Skeletal muscle satellite cell (primary cell): Measurements from ENCODE around the gene CMIP.

Experiments
- H3K27me3 ChIP-seq: 2 replicates; pipeline ENCODE4 v1.7.0; 2013; ENCODE audit warnings: low read length; ENCODE audit not compliant: control insufficient read depth, insufficient read depth
- H3K36me3 ChIP-seq: 2 replicates; pipeline ENCODE4 v1.7.0; 2013; ENCODE audit warnings: mild to moderate bottlenecking, control low read depth, low read length; ENCODE audit not compliant: insufficient read depth
- H3K4me1 ChIP-seq: 2 replicates; pipeline ENCODE4 v1.7.0; 2013; ENCODE audit warnings: low read length; ENCODE audit not compliant: control insufficient read depth, insufficient read depth
- H3K4me2 ChIP-seq: 2 replicates; pipeline ENCODE4 v1.7.0; 2013; ENCODE audit warnings: mild to moderate bottlenecking, low read length
- H3K4me3 ChIP-seq: 2 replicates; pipeline ENCODE4 v1.7.0; 2013; ENCODE audit warnings: low read length
- H3K9ac ChIP-seq: 2 replicates; pipeline ENCODE4 v1.7.0; 2013; ENCODE audit warnings: mild to moderate bottlenecking, low read depth, low read length, moderate library complexity
- H3K9me3 ChIP-seq: replicated peaks from 2 replicates; pipeline ENCODE4 v1.7.0; 2013; ENCODE audit warnings: mild to moderate bottlenecking, control low read depth, low read length

Gene CMIP

DNA sequence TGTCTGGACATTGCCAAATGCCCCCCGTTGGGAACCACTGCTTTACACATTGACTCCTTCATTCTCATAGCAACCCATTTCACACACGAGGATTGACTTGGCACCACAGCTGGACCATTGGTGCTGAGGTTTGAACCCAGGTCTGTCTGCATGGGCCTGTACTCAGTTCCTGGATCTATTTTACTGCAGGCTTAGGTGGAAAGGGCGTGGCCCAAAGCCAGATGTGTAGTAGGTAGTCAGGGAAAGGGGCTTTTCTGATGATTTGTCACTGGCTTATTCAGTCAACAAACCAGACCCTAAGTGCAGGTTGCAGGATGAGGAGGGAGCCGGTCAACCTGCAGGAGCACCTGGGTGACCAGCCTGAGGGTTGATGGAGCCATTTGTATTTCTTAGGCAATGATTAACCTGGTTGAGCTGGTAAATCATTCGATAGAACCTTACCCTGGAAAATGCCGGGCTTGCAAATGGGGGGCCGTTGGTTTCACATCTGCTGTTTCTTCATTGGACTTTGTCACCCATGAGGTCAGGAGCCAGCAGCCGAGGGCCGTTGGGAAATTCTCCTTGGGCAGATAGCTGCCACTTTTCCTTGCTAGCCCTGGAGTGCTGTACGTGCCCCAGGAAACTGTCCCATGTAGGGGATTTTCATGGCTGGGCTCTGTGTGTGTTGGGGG lies 104.4 kb downstream of the CMIP start:
- no peak overlapping the region for H3K4me3 ChIP-seq
- H3K9ac ChIP-seq: no peak overlapping the region
- H3K4me1 ChIP-seq: peaks cover 26% of the 10 kb centered on the region
- no peaks in the 10 kb centered on the region for H3K9me3 ChIP-seq
- H3K4me2 ChIP-seq: no peak overlapping the region
- H3K36me3 ChIP-seq: no peaks in the 10 kb centered on the region
- H3K27me3 ChIP-seq: no peaks in the 10 kb centered on the region

DNA sequence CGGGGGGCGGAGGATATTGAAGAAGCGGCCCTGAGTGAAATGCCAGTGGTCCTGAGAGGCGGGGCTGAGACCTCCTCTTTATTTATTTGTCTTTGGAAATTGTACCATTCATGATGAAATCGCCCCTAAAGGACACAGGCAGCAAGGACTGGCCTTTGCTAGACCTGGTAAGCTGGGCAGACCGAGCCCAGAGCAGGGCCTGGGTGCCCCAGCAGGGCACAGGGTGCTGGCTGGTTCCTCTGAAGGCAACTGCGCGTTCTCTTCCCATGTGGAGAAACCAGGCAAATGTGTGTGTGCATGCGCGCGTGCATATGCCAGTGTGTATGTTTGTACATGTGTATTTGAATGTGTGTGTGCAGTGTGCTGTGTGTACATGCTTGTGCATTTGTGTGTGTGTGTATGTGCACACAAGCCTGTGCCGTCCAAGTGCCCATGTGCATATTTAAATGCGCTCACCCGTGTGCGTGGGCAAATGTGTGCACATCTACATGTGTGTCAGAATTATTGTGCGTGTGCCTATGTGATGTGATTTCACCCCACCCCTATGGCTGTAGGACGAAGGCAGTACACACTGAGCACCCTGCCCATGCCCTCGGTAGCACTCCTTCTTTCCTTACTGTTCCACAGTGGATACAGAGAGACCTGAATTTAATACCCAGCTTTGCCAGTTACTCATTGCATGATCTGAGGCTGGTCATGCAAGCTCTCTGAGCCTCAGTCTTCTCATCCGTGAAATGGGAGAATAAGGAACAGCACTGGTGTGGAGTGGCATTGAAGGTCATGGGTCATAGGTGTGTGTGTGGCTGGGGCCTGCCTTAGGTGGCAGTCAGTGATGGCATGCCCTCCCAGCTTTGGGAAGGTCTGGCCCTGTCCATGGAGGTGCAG lies 105.2 kb downstream of the CMIP start:
- Histone ChIP-seq H3K4me2 (no peak overlapping the region), H3K9me3 (no peaks in the 10 kb centered on the region), H3K27me3 (no peaks in the 10 kb centered on the region), H3K4me3 (no peak overlapping the region), H3K4me1 (peaks cover 26% of the 10 kb centered on the region), H3K9ac (no peak overlapping the region), H3K36me3 (no peaks in the 10 kb centered on the region)

DNA sequence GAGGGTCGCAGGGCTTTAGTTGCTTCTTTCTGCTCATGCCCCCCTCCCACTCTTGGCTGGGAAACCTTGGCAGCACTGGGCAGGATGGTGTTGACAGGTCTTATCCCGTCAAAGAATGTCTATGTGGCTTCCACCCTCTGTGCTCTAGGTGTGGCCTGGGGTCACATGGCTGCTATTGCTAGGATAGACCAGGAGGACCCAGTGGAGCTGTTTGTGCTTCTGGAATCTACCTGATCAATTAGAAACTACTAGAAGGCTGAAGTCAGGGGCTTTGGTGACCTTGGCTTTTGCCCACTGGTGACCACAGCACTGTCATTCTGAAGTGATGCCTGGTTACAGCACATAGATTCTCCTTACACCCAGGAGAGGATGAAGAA lies 105.8 kb downstream of the CMIP start:
- Histone ChIP-seq H3K4me3 (no peak overlapping the region), H3K36me3 (no peaks in the 10 kb centered on the region), H3K4me1 (peaks cover 26% of the 10 kb centered on the region), H3K9ac (no peak overlapping the region), H3K9me3 (no peaks in the 10 kb centered on the region), H3K27me3 (no peaks in the 10 kb centered on the region), H3K4me2 (no peak overlapping the region)

DNA sequence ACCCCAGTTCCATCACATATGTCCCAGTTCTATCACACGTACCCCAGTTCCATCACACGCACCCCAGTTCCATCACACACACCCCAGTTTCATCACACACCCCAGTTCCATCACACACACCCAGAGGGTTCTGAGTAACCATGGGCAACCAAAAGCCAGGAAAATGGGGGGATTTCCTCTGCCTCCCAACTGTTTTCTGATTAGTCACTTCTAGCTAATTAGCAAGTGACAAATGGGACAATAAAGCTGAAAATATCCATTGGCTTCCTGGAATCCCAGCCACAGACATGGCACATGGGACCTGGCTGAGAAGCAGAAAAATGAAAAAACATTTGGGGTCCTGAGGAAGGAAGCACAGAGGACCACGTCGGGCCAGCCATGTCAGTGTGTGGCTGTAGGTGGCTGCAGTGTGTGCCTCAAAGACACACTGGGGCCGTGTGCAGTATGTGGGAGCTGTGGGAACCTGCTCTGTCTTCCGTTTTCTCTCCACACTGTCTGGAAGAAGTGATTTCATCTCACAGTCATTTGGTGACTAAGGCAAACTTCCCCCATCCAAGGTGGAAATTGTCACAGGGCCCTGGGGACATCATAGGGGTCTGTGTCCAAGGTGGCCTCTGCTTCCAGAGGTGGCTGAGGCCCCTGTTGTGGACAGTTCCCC lies 106.7 kb downstream of the CMIP start:
- H3K9ac ChIP-seq: no peak overlapping the region
- H3K9me3 ChIP-seq: no peaks in the 10 kb centered on the region
- peaks cover 26% of the 10 kb centered on the region for H3K4me1 ChIP-seq
- H3K4me2 ChIP-seq: no peak overlapping the region
- no peaks in the 10 kb centered on the region for H3K27me3 ChIP-seq
- no peaks in the 10 kb centered on the region for H3K36me3 ChIP-seq
- no peak overlapping the region for H3K4me3 ChIP-seq

DNA sequence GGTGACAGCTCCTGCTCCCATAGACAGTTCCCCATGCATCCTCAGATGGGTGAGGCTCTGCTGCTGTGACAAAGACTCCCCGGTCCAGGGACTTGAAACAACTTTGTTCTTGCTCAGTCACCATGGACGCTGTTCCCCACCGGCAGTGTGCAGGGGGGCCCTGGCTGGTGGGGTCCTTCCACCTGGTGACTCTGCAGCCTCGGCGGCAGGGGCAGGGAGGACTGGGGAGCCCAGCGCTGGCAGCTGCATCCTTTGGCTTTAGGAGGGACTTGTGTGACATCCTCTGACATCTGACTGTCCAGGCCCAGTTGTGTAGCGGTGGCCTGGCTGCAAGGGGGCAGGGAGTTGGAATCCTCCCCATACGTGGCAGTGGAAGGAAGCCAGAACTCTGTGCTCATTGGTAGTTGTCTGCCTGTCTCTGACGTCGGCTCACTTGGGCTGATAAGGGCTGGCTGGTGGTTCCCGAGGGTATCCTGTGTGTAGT lies 107.3 kb downstream of the CMIP start:
- Histone ChIP-seq H3K4me3 (no peak overlapping the region), H3K36me3 (no peaks in the 10 kb centered on the region), H3K9me3 (no peaks in the 10 kb centered on the region), H3K4me1 (peaks cover 26% of the 10 kb centered on the region), H3K9ac (no peak overlapping the region), H3K4me2 (no peak overlapping the region), H3K27me3 (no peaks in the 10 kb centered on the region)

DNA sequence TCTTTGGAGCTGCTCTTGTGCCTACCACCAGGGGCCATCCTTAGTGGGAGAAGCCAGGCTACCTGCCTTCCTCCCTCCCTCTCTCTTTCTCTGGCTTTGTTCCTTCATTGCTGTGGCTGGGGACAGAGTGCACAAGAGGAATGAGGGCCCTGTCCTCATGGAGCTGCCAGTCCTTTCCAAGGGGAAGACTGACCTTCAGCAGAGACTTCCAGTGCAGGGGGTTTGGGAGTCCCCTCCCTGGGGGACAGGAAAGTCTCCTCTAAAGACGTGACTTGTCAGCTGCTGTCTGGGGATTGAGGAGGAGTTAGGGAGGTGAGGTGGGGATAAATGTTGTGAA lies 108.1 kb downstream of the CMIP start:
- no peaks in the 10 kb centered on the region for H3K9me3 ChIP-seq
- H3K27me3 ChIP-seq: no peaks in the 10 kb centered on the region
- H3K36me3 ChIP-seq: no peaks in the 10 kb centered on the region
- no peak overlapping the region for H3K4me3 ChIP-seq
- no peak overlapping the region for H3K9ac ChIP-seq
- peaks cover 26% of the 10 kb centered on the region for H3K4me1 ChIP-seq
- no peak overlapping the region for H3K4me2 ChIP-seq

DNA sequence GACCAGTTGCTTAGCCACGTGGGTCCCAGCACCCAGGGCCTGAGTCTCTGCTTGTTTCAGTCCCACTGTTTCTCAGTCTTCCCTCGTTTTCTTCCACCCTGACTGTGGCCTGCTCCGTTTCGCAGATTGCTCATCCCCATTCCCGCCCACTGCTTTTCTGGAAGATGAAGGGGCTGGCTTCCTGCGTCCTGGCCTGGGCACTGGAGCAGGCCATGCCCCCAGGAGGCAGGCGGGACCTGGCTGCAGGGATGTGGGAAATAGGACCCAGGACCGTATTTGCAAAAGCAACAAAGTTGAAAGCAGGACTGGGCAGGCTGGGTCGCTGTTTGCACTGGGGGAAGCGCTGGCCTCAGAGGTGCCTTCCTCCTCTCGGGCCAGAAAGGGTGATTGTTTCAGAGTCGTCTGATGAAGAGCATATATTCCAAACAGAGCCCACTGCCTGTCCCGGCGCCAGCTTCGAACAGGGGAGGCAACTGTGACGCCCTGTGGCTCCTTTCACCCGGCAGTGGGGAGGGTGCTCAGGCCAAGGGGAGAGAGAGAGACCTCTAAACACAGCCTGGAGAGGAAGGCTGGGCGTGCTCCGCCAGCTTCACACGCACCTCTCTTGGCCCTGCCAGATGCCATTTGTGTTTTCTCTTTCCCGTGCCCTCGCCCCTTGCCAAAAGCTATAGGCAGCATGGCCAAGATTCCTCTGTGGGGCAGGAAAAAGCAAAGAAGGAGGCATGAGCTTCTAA lies 108.6 kb downstream of the CMIP start:
- H3K4me3 ChIP-seq: no peak overlapping the region
- H3K27me3 ChIP-seq: no peaks in the 10 kb centered on the region
- H3K9ac ChIP-seq: no peak overlapping the region
- no peaks in the 10 kb centered on the region for H3K9me3 ChIP-seq
- H3K36me3 ChIP-seq: no peaks in the 10 kb centered on the region
- H3K4me2 ChIP-seq: peak overlapping the region; percentile 43
- peaks cover 26% of the 10 kb centered on the region for H3K4me1 ChIP-seq

DNA sequence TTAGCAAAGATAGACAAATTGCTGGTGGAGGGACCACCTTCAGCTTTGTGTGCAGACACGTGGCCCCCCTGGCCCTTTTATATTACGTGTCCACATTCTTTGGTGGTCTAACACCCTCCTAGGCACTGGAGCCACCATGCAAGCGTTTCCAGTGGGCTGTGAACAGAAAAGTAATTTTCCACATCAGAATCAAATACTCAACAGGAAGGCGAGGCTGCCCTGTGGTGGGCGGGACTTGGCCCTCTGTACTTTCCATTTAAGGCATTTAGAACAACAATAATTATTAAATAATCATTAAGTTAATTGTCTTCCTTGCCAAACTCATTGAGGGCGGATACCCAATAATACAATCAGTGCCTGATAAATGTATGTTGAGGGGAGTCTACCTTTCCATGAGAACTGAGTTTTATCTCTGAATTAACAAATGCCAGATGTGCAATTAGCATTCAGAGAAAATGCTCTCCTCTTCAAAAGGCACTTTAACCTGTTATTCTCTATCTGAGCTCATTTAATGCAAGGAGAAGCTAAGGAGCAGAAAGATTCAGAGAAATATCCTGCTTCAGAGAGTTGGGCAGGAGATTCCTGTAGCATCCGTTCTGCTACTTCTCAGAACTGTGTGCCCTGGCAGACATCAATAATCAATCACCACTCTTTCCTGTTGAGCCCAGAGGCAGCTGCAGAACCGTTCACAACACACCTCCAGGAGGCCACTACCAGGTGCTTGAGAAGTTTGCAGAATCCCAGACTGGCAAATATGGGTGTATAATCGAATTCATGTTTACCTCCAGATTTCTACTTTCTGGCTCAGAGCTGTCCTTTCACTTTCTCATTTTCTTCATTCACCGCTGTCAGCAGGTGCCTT lies 109.4 kb downstream of the CMIP start:
- H3K9ac ChIP-seq: no peak overlapping the region
- no peak overlapping the region for H3K4me2 ChIP-seq
- H3K4me3 ChIP-seq: no peak overlapping the region
- H3K27me3 ChIP-seq: no peaks in the 10 kb centered on the region
- peaks cover 26% of the 10 kb centered on the region for H3K4me1 ChIP-seq
- no peaks in the 10 kb centered on the region for H3K36me3 ChIP-seq
- no peaks in the 10 kb centered on the region for H3K9me3 ChIP-seq

DNA sequence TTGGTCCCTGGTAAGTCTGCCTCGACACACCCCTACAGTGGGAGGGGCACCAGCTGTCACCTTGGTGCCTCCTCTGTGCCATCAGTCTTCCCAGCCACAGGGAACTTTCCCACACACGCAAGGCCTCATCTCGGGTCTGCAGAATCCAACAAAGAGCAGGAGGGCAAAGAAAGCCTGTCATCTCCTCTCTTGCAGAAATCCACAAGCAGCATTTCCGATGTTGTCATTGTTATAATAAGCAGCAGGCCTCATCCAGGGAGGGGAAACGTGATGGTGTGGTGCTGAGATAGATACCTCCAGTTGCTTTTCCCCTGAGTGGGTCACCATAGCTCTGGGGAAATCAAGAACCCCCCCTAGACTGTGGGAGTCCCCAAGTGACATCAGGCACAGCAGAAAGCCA lies 110.4 kb downstream of the CMIP start:
- H3K4me1 ChIP-seq: peaks cover 26% of the 10 kb centered on the region

DNA sequence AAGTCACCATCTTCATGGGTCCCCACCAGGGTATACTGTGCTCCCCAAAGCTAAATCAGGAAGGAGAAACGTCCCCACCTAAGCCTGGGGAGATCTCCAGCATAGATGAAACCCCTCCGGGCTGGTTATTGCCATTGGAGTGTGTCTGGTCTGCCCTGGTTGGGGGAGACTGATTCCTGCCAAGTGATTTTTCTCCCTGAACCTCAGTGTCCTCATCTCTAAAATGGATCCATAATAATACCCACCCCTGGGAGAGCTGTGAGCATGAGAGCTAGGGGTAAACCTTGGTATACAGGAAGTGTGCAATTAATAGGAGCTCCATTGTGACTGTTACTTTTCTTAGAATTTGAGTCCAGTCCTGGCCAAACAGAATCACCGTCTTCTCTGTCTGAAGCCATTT lies 111.1 kb downstream of the CMIP start:
- Histone ChIP-seq H3K36me3 (no peaks in the 10 kb centered on the region), H3K4me1 (peaks cover 29% of the 10 kb centered on the region), H3K4me3 (no peak overlapping the region), H3K9me3 (no peaks in the 10 kb centered on the region), H3K27me3 (no peaks in the 10 kb centered on the region), H3K9ac (no peak overlapping the region), H3K4me2 (no peak overlapping the region)

More for the DNA sequence above, 110.4 kb downstream of the CMIP start:
- Histone ChIP-seq H3K4me3 (no peak overlapping the region), H3K9me3 (no peaks in the 10 kb centered on the region), H3K36me3 (no peaks in the 10 kb centered on the region), H3K27me3 (no peaks in the 10 kb centered on the region), H3K9ac (no peak overlapping the region), H3K4me2 (no peak overlapping the region)
